Activated CD8-positive, alpha-beta memory T cell treated with anti-CD3 and anti-CD28 coated beads, Interleukin-2, amount 10 ng/mL, durations not matched to agents 7 days and 5 days (primary cell): Measurements from ENCODE around the gene ZFP92. TPM values are rescaled to one million over a fixed set of nuclear protein-coding genes. Genes with fewer than 3 reads are reported as not detected.
A peak's percentile ranks its signal among the peaks of the same experiment; 100 is the strongest.

ENCODE experiments used
- ATAC-seq: fragments of 150-1000 bp; cut with Tn5 transposase; one replicate; pipeline ENCODE4 v1.10.0; 2021; ENCODE audit warnings: moderate library complexity
- CTCF ChIA-PET: fragments of 350-600 bp; sonication (Branson Sonifier 250); formaldehyde crosslinking; loops from one replicate; lab custom pipeline; 2021; ENCODE audit warnings: antibody characterized with exemption; lab: Charles Lee
- DNase-seq: peaks from one replicate; pipeline ENCODE4 v3.0.0-alpha.2; 2020
- H3K27ac Mint-ChIP-seq: one replicate; pipeline ENCODE4 v1.8.0; 2021; ENCODE audit warnings: mild to moderate bottlenecking, mixed read lengths
- H3K27me3 Mint-ChIP-seq: one replicate; pipeline ENCODE4 v1.8.0; 2021; ENCODE audit warnings: mixed read lengths
- H3K36me3 Mint-ChIP-seq: one replicate; pipeline ENCODE4 v1.8.0; 2021; ENCODE audit warnings: mild to moderate bottlenecking, mixed read lengths
- H3K4me1 Mint-ChIP-seq: one replicate; pipeline ENCODE4 v1.8.0; 2021; ENCODE audit warnings: mixed read lengths
- H3K4me3 Mint-ChIP-seq: one replicate; pipeline ENCODE4 v1.8.0; 2021; ENCODE audit warnings: mild to moderate bottlenecking, moderate library complexity, mixed read lengths
- H3K9me3 Mint-ChIP-seq: one replicate; pipeline ENCODE4 v1.8.0; 2022; ENCODE audit warnings: low read depth, mixed read lengths
- total RNA-seq, 2 experiments: library from RNA; stranded (reverse); gene quantifications; one replicate each; pipeline ENCODE4 v1.2.3, GENCODE V29; 2021

The ZFP92 gene
- total RNA-seq: 1 to 10 TPM; 1.7 to 2.2 TPM

GRCh38 chrX:153411255-153411987, at the start of gene ZFP92:
Gene ZFP92 (plus strand): TSS chrX:153411472. CDS start chrX:153418323, 6,851 bp downstream.
- DNase-seq (peak; percentile 41), ATAC-seq (peak; percentile 69)
- H3K27me3 Mint-ChIP-seq: peaks cover 8% of the 10 kb centered on the region
- CTCF ChIA-PET: no interaction called here
- H3K4me1 Mint-ChIP-seq: peaks cover 8% of the 10 kb centered on the region
- H3K4me3 Mint-ChIP-seq: peak within 1 kb of the TSS; percentile 71
- H3K36me3 Mint-ChIP-seq: no peaks in the 10 kb centered on the region
- H3K27ac Mint-ChIP-seq: no peak within 1 kb of the TSS
- no peaks in the 10 kb centered on the region for H3K9me3 Mint-ChIP-seq

- peaks cover 3% of the 10 kb centered on the region for H3K4me1 Mint-ChIP-seq
These were observed 49.4 kb upstream of the ZFP92 start for GRCh38 chrX:153361781-153362397.

GRCh38 chrX:153365670-153366069, 45.6 kb upstream of the ZFP92 start:
- peaks cover 4% of the 10 kb centered on the region for H3K36me3 Mint-ChIP-seq
- DNase-seq (no peak), ATAC-seq (peak; percentile 20)
- no peak overlapping the region for H3K4me3 Mint-ChIP-seq
- H3K27me3 Mint-ChIP-seq: peaks cover 3% of the 10 kb centered on the region
- peaks cover 10% of the 10 kb centered on the region for H3K4me1 Mint-ChIP-seq
- H3K9me3 Mint-ChIP-seq: no peaks in the 10 kb centered on the region
- no peak overlapping the region for H3K27ac Mint-ChIP-seq
- CTCF ChIA-PET: no interaction called here

More at GRCh38 chrX:153361781-153362397, 49.4 kb upstream of the ZFP92 start:
- Mint-ChIP-seq H3K27me3 (peaks cover 3% of the 10 kb centered on the region), H3K27ac (no peak overlapping the region), H3K9me3 (no peaks in the 10 kb centered on the region), H3K4me3 (no peak overlapping the region), H3K36me3 (peaks cover 1% of the 10 kb centered on the region)
- no peak for ATAC-seq
- no peak for DNase-seq
- CTCF ChIA-PET: no interaction called here

GRCh38 chrX:153366119-153366518, 45.2 kb upstream of the ZFP92 start:
- Mint-ChIP-seq H3K9me3 (no peaks in the 10 kb centered on the region), H3K27me3 (peaks cover 3% of the 10 kb centered on the region), H3K4me3 (no peak overlapping the region), H3K36me3 (peaks cover 4% of the 10 kb centered on the region), H3K4me1 (peaks cover 14% of the 10 kb centered on the region), H3K27ac (no peak overlapping the region)
- CTCF ChIA-PET: no interaction called here
- no peak for DNase-seq
- no peak for ATAC-seq

GRCh38 chrX:153366878-153367538, 44.3 kb upstream of the ZFP92 start:
- Mint-ChIP-seq H3K27ac (no peak overlapping the region), H3K27me3 (peaks cover 8% of the 10 kb centered on the region), H3K4me1 (peaks cover 14% of the 10 kb centered on the region), H3K4me3 (no peak overlapping the region), H3K36me3 (peaks cover 4% of the 10 kb centered on the region), H3K9me3 (no peaks in the 10 kb centered on the region)
- CTCF ChIA-PET: no interaction called here
- no peak for DNase-seq
- ATAC-seq: no peak

- Mint-ChIP-seq H3K36me3 (peaks cover 4% of the 10 kb centered on the region), H3K27ac (no peak overlapping the region), H3K4me1 (peaks cover 14% of the 10 kb centered on the region), H3K27me3 (peaks cover 15% of the 10 kb centered on the region), H3K9me3 (no peaks in the 10 kb centered on the region), H3K4me3 (no peak overlapping the region)
- ATAC-seq (no peak), DNase-seq (no peak)
- CTCF ChIA-PET: interaction anchor here (1.1 kb wide), 1 partner anchor 428 kb away, joined by 3 read pairs; no protein-coding TSS in a partner anchor
These were observed 40.8 kb upstream of the ZFP92 start for GRCh38 chrX:153370293-153371055.

GRCh38 chrX:153371256-153371655, 40.0 kb upstream of the ZFP92 start:
- Mint-ChIP-seq H3K9me3 (no peaks in the 10 kb centered on the region), H3K27me3 (peaks cover 12% of the 10 kb centered on the region), H3K36me3 (peaks cover 4% of the 10 kb centered on the region), H3K4me3 (no peak overlapping the region), H3K4me1 (peaks cover 11% of the 10 kb centered on the region), H3K27ac (no peak overlapping the region)
- CTCF ChIA-PET: interaction anchor here (1.1 kb wide), 1 partner anchor 429 kb away, joined by 3 read pairs; no protein-coding TSS in a partner anchor
- ATAC-seq: no peak
- no peak for DNase-seq

- peaks cover 15% of the 10 kb centered on the region for H3K27me3 Mint-ChIP-seq
- CTCF ChIA-PET: no interaction called here
- H3K4me1 Mint-ChIP-seq: peaks cover 11% of the 10 kb centered on the region
- DNase-seq (no peak), ATAC-seq (no peak)
- no peak overlapping the region for H3K27ac Mint-ChIP-seq
- peaks cover 4% of the 10 kb centered on the region for H3K36me3 Mint-ChIP-seq
- no peak overlapping the region for H3K4me3 Mint-ChIP-seq
- no peaks in the 10 kb centered on the region for H3K9me3 Mint-ChIP-seq
These were observed 38.3 kb upstream of the ZFP92 start for GRCh38 chrX:153372949-153373348.

- Mint-ChIP-seq H3K27me3 (peaks cover 15% of the 10 kb centered on the region), H3K9me3 (no peaks in the 10 kb centered on the region), H3K4me3 (no peak overlapping the region), H3K36me3 (peaks cover 3% of the 10 kb centered on the region), H3K4me1 (peaks cover 11% of the 10 kb centered on the region), H3K27ac (no peak overlapping the region)
- DNase-seq (no peak), ATAC-seq (no peak)
- CTCF ChIA-PET: no interaction called here
These were observed 36.8 kb upstream of the ZFP92 start for GRCh38 chrX:153374426-153374825.

- no peak overlapping the region for H3K4me3 Mint-ChIP-seq
- no peak overlapping the region for H3K27ac Mint-ChIP-seq
- no peaks in the 10 kb centered on the region for H3K9me3 Mint-ChIP-seq
- peaks cover 15% of the 10 kb centered on the region for H3K27me3 Mint-ChIP-seq
- no peak for DNase-seq
- peaks cover 5% of the 10 kb centered on the region for H3K4me1 Mint-ChIP-seq
- ATAC-seq: no peak
- H3K36me3 Mint-ChIP-seq: peaks cover under 1% of the 10 kb centered on the region
- CTCF ChIA-PET: no interaction called here
These were observed 35.7 kb upstream of the ZFP92 start for GRCh38 chrX:153375571-153375970.

GRCh38 chrX:153377727-153378126, 33.5 kb upstream of the ZFP92 start:
- CTCF ChIA-PET: no interaction called here
- Mint-ChIP-seq H3K4me1 (no peaks in the 10 kb centered on the region), H3K36me3 (no peaks in the 10 kb centered on the region), H3K27me3 (peaks cover 5% of the 10 kb centered on the region), H3K9me3 (no peaks in the 10 kb centered on the region), H3K27ac (no peak overlapping the region), H3K4me3 (no peak overlapping the region)
- DNase-seq: no peak
- no peak for ATAC-seq

- H3K36me3 Mint-ChIP-seq: no peaks in the 10 kb centered on the region
- H3K9me3 Mint-ChIP-seq: no peaks in the 10 kb centered on the region
- CTCF ChIA-PET: no interaction called here
- DNase-seq (no peak), ATAC-seq (no peak)
- peaks cover 2% of the 10 kb centered on the region for H3K27me3 Mint-ChIP-seq
- H3K27ac Mint-ChIP-seq: no peak overlapping the region
- no peak overlapping the region for H3K4me3 Mint-ChIP-seq
- H3K4me1 Mint-ChIP-seq: no peaks in the 10 kb centered on the region
These were observed 32.7 kb upstream of the ZFP92 start for GRCh38 chrX:153378607-153379006.

- DNase-seq (no peak), ATAC-seq (no peak)
- CTCF ChIA-PET: no interaction called here
- Mint-ChIP-seq H3K4me1 (no peaks in the 10 kb centered on the region), H3K27ac (no peak overlapping the region), H3K27me3 (peaks cover 2% of the 10 kb centered on the region), H3K4me3 (no peak overlapping the region), H3K36me3 (no peaks in the 10 kb centered on the region), H3K9me3 (no peaks in the 10 kb centered on the region)
These were observed 31.8 kb upstream of the ZFP92 start for GRCh38 chrX:153379508-153379907.
